DLD1 (cell line): Measurements from ENCODE around the gene PLCB3.
"Not testable (repeated sequence)": the region's sequence is repeated elsewhere in the genome, so short reads cannot be mapped to it uniquely, and the experiment has no call there.

Source experiments
- in situ Hi-C: cut with HindIII; loops from 2 replicates; pipeline ENCODE4 v1.10.0; 2017; ENCODE audit warnings: low sequenced_read_pairs

The PLCB3 gene

GRCh38 chr11:64235437-64236161, 15.7 kb upstream of the PLCB3 start:
- in situ Hi-C loops: no loop called here

GRCh38 chr11:64237484-64237951, 13.8 kb upstream of the PLCB3 start:
- in situ Hi-C loops: no loop called here

- in situ Hi-C loops: no loop called here
These were observed 13.3 kb upstream of the PLCB3 start for GRCh38 chr11:64238076-64238475.

GRCh38 chr11:64238999-64239398, 12.3 kb upstream of the PLCB3 start:
- in situ Hi-C loops: no loop called here

DNA sequence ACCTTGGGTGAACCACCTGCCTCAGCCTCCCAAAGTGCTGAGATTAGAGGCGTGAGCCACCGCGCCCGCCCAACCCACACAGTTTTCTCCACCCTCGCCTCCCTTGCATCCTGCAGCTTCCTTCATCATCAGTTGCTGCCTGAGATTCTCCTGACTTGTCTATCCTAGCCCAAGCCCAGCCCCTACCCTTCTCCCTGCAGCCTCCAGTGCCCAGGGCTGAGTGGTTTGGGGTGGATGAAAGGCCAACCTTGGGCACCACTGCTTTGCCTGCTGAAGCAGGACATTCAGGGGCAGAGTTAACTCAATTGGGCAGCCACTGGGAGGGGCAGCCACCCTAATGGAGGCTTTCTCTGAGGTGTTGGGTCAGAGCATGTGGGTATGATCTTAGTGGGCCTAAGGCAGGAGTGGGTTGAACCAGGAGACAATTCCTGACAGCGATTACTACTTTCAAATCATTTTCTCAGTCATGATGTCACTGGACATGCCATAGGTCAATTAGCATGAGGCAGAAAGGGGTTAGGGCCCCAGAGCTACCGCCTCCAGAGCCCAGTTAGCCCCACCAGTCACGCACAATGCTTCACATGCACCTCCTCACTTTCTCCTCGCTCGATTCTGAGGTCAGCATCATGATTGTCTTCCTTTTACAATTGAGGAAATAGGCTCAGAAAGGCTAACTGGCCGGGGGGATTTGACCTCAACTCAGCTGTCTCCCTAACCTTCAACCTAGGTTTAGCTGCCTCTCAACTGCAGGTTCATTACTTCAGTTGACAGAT, 11.5 kb upstream of the PLCB3 start:
- in situ Hi-C loops: no loop called here

DNA sequence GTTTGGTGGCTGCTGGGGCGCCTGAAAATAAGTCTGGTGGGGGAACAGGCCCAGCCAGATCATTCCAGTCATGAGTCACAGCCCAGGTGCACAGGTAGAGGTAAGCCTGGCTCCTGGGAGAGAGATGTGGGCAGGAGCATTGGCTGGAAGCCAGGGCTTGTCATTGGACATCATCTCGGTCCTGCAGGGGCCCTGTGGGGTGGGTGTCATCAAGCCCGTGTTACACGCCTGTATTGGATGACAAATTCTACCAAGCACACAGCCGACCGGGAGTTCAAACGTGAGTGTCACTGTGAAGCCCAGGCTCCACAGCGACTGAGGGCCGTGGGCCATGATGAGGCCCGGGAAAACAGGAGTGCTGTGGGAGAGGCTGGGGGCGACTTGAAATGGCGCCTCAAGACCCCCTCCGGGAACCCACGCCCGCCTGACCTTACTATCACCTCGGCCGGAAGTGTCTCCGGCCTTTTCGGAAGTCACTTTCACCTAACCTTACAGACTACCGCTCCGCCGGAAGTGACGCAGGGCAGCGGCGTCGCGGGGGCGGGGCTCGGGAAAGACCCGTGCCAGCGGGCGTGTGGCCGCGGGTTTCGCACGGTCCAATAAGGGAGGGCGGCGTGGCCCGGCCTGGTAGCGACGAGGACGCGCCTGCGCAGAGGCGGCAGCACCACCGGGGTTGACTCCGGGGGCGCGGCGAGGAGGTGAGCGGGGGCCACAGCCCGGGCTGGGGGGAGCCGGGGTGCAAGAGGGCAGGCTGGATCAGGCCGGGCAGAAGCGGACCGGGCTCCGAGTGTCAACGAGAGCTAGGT, 10.7 kb upstream of the PLCB3 start, which contains the start of gene FKBP2:
TSS of gene FKBP2 (plus strand) at position 661 of the 806 bp plus-strand sequence. CDS start 1,293 bp downstream, outside the sequence.
- in situ Hi-C loops: no loop called here

DNA sequence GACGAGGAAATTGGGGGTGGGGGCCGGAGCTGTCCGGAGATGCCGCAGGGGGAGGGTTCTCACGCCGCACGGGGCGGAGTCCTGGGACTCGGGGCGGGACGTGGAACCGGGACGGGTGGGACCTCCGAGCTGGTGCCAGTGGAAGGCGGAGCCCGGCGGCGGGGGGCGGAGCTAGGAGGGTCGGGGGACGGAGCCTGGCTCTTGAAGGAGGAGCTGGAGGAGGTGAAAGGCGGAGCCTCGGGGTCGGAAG, 10.2 kb upstream of the PLCB3 start:
- in situ Hi-C loops: no loop called here

- in situ Hi-C loops: no loop called here
These were observed 9.6 kb upstream of the PLCB3 start for GRCh38 chr11:64241491-64242374.

GRCh38 chr11:64243236-64243854, 8.0 kb upstream of the PLCB3 start:
- in situ Hi-C loops: no loop called here

- in situ Hi-C loops: no loop called here
These were observed 7.2 kb upstream of the PLCB3 start for GRCh38 chr11:64244107-64244506.

GRCh38 chr11:64244966-64245365, 6.4 kb upstream of the PLCB3 start:
- in situ Hi-C loops: no loop called here

- in situ Hi-C loops: no loop called here
These were observed 5.9 kb upstream of the PLCB3 start for GRCh38 chr11:64245401-64245796.

- in situ Hi-C loops: no loop called here
These were observed 5.3 kb upstream of the PLCB3 start for GRCh38 chr11:64245797-64246620.

DNA sequence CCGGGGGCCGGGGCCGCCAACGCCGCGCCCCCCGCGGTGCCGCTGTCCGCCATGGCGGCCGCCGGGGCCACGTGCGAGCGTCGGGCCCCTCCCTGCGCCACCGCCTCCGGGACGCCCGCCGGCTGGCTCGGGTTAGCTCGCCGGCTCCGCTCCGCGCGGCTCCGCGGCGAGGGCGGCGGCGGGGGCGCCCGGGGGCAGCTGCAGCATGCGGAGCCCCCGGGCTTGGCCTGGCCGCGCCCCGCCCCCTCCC, 4.8 kb upstream of the PLCB3 start:
- in situ Hi-C loops: not testable (repeated sequence)

- in situ Hi-C loops: no loop called here
These were observed 4.2 kb upstream of the PLCB3 start, which contains the start of gene PPP1R14B for GRCh38 chr11:64246871-64247728. Gene PPP1R14B, minus strand, starts transcription at chr11:64246943. Its CDS starts 270 bp downstream, at chr11:64246673.

DNA sequence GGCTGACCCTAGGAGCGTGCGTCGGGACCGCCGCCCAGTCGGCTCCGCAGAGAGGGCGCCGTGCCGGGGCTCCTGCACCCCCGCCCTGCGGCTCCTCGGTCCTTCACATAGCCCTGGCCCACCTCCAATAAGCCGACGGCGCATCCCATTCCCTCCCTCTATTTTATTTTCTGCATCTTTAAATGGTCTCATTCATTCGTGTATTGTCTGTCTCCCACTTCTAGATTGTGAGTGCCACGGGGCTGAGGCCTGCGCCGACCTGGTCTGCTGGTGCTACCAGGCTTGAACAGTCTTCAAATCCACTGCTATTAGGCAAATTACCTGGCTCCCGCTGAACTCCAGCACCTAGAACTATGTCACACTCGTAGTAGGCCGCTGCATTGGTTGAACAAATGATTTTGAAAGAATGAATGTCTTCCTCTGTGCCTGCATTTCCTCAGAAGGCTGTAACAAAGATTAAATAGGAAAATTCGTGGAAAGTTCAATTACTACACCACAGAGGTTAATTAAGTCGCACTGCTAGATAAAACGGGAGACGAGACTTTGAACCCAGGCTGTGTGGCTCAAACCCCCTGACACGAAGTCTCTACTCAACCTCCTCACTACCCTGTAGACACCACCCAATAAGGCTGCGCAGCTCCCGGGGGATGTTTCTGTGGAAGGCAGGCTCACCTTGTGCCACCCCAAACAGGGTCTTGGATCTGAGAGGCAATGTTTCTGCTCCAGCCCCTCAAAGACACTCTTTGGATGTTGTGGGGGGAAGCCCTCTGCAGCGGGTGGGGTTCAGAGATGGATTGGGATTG, 3.4 kb upstream of the PLCB3 start:
- in situ Hi-C loops: no loop called here

- in situ Hi-C loops: no loop called here
These were observed 2.8 kb upstream of the PLCB3 start for GRCh38 chr11:64248578-64248977.

DNA sequence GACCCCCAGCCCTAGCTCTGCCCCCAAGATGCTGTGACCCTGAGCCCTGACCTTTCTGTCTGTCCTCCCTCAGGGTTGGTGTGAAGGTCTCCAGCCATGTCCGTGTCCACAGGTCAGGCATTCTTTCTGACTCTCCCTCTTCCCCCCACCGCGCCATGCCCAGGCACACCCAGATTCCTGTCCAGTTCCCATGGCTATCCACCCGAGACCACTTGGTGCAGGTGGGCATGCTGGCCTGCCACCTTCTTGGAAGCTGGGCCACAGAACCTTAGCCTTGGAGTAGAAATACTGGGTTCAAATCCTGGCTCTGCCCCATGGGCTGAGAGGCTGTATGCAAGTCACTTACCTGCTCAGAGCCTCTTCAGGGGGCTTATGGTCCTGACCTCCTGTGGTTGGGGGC, 2.3 kb upstream of the PLCB3 start:
- in situ Hi-C loops: no loop called here
